Measurements from ENCODE around the gene IQCC. TPM values are rescaled to one million over a fixed set of nuclear protein-coding genes. Genes with fewer than 3 reads are reported as not detected.

IQCC gene
- total and polyA plus RNA-seq, 2 experiments from 2014 or later, result 1.4 to 4.8 TPM

DNA sequence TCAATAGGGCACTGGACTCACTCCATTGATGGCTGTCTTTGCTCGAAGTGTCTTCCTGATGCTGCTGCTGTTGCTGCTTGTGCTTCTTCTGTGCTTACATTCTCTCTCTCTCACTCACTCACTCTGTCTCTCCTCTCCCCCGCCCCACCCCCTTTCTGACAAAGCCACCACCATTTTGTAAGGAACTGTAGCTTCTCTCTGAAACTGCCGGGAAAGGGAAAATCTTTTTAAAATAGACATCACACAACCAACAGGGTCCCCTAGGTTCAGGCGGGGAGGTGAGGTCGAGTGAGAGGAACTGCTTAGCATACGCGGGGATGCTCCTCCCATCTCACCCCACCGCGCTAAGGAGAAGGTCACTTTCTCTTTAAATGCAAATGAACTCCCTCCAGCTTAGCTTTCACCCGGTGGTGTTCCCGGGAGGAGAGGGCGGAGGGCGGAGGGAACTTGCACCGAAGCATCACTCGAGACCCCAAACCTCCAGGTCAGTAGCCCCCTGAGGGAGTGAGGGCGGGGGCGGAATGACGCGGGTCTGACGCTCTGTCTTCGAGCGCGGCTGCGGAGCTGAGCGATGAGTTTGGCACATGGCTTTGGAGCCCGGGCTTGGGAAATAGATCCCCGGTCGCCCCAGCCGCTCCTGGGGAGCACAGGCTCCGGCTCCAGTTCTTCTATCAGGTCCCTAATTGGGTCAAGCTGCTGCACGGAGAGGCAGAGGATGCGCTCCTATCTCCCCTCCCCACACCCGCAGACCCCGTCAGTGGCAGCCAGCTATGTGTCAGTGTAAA is 5.1 kb upstream of the IQCC start, which contains the start of gene CCDC28B:
Gene CCDC28B (plus strand): TSS at position 370 of the 785 bp plus-strand sequence. CDS start 1,341 bp downstream, outside the sequence.
- H3K4me3 ChIP-seq, result peak within 1 kb of the TSS; percentile 46
- no peaks in the 10 kb centered on the region for H3K27me3 ChIP-seq
- peaks cover 12% of the 10 kb centered on the region for H3K4me1 ChIP-seq (ENCODE audit: low read depth)
- no peaks in the 10 kb centered on the region for H3K9me3 ChIP-seq (ENCODE audit: low read depth)
- peaks cover 12% of the 10 kb centered on the region for H3K36me3 ChIP-seq
- H3K27ac ChIP-seq, result peak within 1 kb of the TSS; percentile 77
- TF ChIP-seq, protein P1, sequence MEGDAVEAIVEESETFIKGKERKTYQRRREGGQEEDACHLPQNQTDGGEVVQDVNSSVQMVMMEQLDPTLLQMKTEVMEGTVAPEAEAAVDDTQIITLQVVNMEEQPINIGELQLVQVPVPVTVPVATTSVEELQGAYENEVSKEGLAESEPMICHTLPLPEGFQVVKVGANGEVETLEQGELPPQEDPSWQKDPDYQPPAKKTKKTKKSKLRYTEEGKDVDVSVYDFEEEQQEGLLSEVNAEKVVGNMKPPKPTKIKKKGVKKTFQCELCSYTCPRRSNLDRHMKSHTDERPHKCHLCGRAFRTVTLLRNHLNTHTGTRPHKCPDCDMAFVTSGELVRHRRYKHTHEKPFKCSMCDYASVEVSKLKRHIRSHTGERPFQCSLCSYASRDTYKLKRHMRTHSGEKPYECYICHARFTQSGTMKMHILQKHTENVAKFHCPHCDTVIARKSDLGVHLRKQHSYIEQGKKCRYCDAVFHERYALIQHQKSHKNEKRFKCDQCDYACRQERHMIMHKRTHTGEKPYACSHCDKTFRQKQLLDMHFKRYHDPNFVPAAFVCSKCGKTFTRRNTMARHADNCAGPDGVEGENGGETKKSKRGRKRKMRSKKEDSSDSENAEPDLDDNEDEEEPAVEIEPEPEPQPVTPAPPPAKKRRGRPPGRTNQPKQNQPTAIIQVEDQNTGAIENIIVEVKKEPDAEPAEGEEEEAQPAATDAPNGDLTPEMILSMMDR (IDR thresholded peaks at IDR 0.05; ENCODE audit: low read depth, low read length), result no peak
- peak; percentile 70 to 74 for DNase-seq (ENCODE audit: low read depth in 1 of 2, low spot score in 1 of 2)

DNA sequence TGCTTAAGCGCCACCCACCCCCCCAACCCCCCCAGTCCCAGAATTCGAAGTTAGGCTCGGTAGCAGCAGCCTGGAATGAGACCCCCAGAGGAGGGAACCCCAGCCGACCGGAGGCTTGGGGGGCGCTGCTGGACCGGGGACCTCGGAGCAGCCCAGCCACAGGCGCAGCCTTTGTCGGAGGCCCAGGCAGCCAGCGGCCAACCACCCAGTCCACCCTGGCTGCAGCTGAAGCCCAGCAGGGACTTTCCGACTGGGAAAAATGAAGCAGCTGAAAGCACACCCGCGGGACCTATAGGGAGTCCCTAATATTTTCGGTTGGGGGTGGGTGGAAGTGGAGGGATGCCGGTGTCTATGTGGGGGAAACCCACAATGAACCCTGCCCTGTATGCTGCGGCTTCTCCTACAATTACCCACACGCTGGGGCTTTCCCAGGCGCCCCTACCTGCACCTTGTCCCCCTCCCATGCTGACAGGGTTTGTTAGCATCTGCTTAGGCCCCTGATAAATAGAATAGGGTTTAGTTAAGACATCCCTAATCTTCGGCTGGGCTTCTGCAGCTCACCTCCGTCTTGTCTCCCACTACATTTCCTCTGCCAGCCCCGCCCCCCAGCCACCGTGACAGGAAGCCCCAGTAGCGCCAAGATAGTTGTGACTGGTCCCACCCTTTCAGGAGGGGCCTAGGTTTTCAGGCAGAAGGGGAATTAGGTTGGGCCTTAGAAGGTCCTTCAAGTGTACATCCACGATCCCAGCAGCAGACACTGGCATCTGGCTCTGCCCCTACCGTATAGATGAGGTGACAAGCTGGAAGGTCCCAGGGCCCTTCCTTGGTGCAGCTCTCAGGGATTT is 4.2 kb upstream of the IQCC start:
- Histone ChIP-seq H3K4me1 (ENCODE audit: low read depth) (peaks cover 12% of the 10 kb centered on the region), H3K27ac (peak overlapping the region; percentile 77), H3K4me3 (peak overlapping the region; percentile 46), H3K9me3 (ENCODE audit: low read depth) (no peaks in the 10 kb centered on the region), H3K36me3 (peaks cover 7% of the 10 kb centered on the region), H3K27me3 (no peaks in the 10 kb centered on the region)
- TF ChIP-seq, protein P1 (IDR thresholded peaks at IDR 0.05; ENCODE audit: low read depth, low read length), result no peak
- DNase-seq (ENCODE audit: low read depth in 1 of 2, low spot score in 1 of 2), result peak; percentile 59 to 74

DNA sequence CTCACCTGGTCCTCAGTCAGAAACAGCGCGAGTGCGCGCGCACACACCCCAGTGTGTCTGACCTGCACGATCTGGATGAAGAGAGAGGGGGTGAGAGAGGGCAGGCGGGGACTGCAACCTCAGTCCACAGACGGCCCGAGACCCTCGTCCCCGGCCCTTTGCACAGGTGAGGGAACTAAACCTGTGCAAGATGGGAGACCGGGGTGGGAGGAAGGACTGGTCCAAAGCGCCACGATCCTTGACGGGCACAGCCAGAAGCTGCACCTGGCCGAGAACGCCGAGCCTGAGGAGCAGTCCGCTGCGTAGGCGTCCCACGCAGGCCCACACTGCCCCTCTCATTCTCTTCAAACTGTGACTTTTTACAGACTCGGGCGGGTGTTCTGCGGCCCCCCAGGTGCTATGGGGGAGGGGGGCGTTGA is 519 bp upstream of the IQCC start:
- H3K27ac ChIP-seq, result no peak overlapping the region
- peak overlapping the region; percentile 64 for H3K4me3 ChIP-seq
- DNase-seq (ENCODE audit: low read depth in 1 of 2, low spot score in 1 of 2), result no peak
- H3K9me3 ChIP-seq (ENCODE audit: low read depth), result no peaks in the 10 kb centered on the region
- TF ChIP-seq, protein P1 (IDR thresholded peaks at IDR 0.05; ENCODE audit: low read depth, low read length), result no peak
- H3K36me3 ChIP-seq, result no peaks in the 10 kb centered on the region
- H3K27me3 ChIP-seq, result no peaks in the 10 kb centered on the region
- H3K4me1 ChIP-seq (ENCODE audit: low read depth), result peaks cover under 1% of the 10 kb centered on the region

DNA sequence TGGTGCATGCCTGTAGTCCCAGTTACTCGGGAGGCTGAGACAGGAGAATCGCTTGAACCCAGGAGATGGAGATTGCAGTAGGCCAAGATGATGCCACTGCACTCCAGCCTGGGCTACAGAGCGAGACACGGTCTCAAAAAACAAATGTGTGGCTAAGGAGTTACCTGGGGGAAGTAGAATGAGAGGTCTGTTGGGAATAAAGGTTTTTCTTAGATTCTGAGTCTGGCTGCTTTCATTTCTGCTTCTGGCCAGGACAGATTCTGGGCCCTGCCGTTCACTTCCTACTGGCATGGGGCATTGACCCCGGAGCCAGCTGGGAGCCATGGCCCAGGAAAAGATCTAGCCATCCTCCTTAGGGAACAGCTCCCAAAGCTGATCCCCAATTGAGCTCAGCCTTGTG is 3.0 kb downstream of the IQCC start:
- H3K4me3 ChIP-seq, result no peak overlapping the region
- H3K27me3 ChIP-seq, result no peaks in the 10 kb centered on the region
- H3K4me1 ChIP-seq (ENCODE audit: low read depth), result no peaks in the 10 kb centered on the region
- TF ChIP-seq, protein P1 (IDR thresholded peaks at IDR 0.05; ENCODE audit: low read depth, low read length), result no peak
- H3K36me3 ChIP-seq, result no peaks in the 10 kb centered on the region
- no peak for DNase-seq (ENCODE audit: low read depth in 1 of 2, low spot score in 1 of 2)
- H3K27ac ChIP-seq, result no peak overlapping the region
- no peaks in the 10 kb centered on the region for H3K9me3 ChIP-seq (ENCODE audit: low read depth)

DNA sequence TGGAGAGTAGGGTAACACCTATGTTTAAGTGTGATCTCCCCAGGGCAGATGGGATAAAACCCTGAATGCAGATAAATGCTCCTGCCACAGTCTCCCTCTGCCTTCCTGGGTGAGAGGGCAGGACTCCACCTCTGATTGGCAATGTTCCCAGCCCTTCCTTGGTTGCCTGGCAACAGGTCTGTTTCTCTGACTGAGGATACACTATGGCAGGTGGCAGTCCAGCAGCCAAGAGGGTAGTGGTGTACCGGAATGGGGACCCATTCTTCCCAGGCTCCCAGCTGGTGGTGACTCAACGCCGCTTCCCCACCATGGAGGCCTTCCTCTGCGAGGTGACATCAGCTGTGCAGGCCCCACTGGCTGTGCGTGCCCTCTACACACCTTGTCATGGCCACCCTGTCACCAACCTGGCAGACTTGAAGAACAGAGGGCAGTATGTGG is 3.4 kb downstream of the IQCC start, which contains the start of gene DCDC2B:
Gene DCDC2B (plus strand): TSS at position 199 of the 438 bp plus-strand sequence. CDS start 5 bp downstream, at position 204.
- no peak within 1 kb of the TSS for H3K27ac ChIP-seq
- H3K27me3 ChIP-seq, result no peaks in the 10 kb centered on the region
- H3K36me3 ChIP-seq, result peaks cover 1% of the 10 kb centered on the region

More for the DNA sequence above, 3.4 kb downstream of the IQCC start, which contains the start of gene DCDC2B:
- Histone ChIP-seq H3K9me3 (ENCODE audit: low read depth) (no peaks in the 10 kb centered on the region), H3K4me1 (ENCODE audit: low read depth) (no peaks in the 10 kb centered on the region), H3K4me3 (no peak within 1 kb of the TSS)
- DNase-seq (ENCODE audit: low read depth in 1 of 2, low spot score in 1 of 2), result peak in 1 of 2 donors; percentile 51
- TF ChIP-seq, protein P1 (IDR thresholded peaks at IDR 0.05; ENCODE audit: low read depth, low read length), result no peak
